HepG2 (cell line): ENCODE results near the gene UBE2D3. TPM values are rescaled to one million over a fixed set of nuclear protein-coding genes. Genes with fewer than 3 reads are reported as not detected.

ENCODE experiments used
- ATF7 ChIP-seq, 2 experiments: fragments of 450-650 bp in 1 of 2; sonication (generic) in 1 of 2; formaldehyde crosslinking in 1 of 2; IDR thresholded peaks; 2 replicates each; pipeline versions ENCODE4 v1.4.0 to v1.6.1; 2016 to 2020; ENCODE audit warnings: antibody characterized with exemption in 1 of 2, mild to moderate bottlenecking in 1 of 2, missing genetic modification reagents in 1 of 2
- CSRNP1 ChIP-seq: sonication (generic); formaldehyde crosslinking; IDR thresholded peaks from 2 replicates; pipeline ENCODE4 v1.8.1; 2023; ENCODE audit warnings: mild to moderate bottlenecking, missing genetic modification reagents
- HOXA5 ChIP-seq: sonication (generic); formaldehyde crosslinking; IDR thresholded peaks from 2 replicates; pipeline ENCODE4 v1.4.0; 2020; ENCODE audit warnings: missing genetic modification reagents
- MXD4 ChIP-seq: IDR thresholded peaks from 2 replicates; pipeline ENCODE4 v1.6.1; 2016; ENCODE audit warnings: mild to moderate bottlenecking, missing biosample characterization, missing genetic modification reagents
- SMYD3 ChIP-seq: sonication (generic); formaldehyde crosslinking; IDR thresholded peaks from 2 replicates; pipeline ENCODE4 v1.8.1; 2023; ENCODE audit warnings: mild to moderate bottlenecking, missing genetic modification reagents
- USF2 ChIP-seq, 2 experiments: sonication (generic) in 1 of 2; formaldehyde crosslinking in 1 of 2; IDR thresholded peaks; 2 replicates each; pipeline versions ENCODE4 v1.5.1 to v1.6.1; 2011 to 2020; ENCODE audit warnings: borderline replicate concordance in 1 of 2, low read depth in 1 of 2, low read length in 1 of 2, mild to moderate bottlenecking in 1 of 2, missing genetic modification reagents in 1 of 2, moderate library complexity in 1 of 2
- XRCC5 ChIP-seq: fragments of 200-400 bp; formaldehyde crosslinking; optimal IDR thresholded peaks from 2 replicates; pipeline ENCODE3; 2017; ENCODE audit warnings: mild to moderate bottlenecking, low read length
- ZBTB37 ChIP-seq: sonication (generic); formaldehyde crosslinking; IDR thresholded peaks from 2 replicates; pipeline ENCODE4 v1.4.0; 2020; ENCODE audit warnings: mild to moderate bottlenecking, missing genetic modification reagents
- ZEB1 ChIP-seq: IDR thresholded peaks from 2 replicates; pipeline ENCODE4 v1.6.1; 2012; ENCODE audit warnings: mild to moderate bottlenecking, low read depth, inconsistent platforms; ENCODE audit not compliant: insufficient replicate concordance
- ZNF121 ChIP-seq: sonication (generic); formaldehyde crosslinking; IDR thresholded peaks from 2 replicates; pipeline ENCODE4 v1.5.0; 2020; ENCODE audit warnings: mild to moderate bottlenecking, missing genetic modification reagents
- ZNF275 ChIP-seq: sonication (generic); formaldehyde crosslinking; IDR thresholded peaks from 2 replicates; pipeline ENCODE4 v1.8.0; 2022; ENCODE audit warnings: missing genetic modification reagents, mild to moderate bottlenecking, inconsistent platforms, borderline replicate concordance
- ZNF350 ChIP-seq: sonication (generic); formaldehyde crosslinking; IDR thresholded peaks from 2 replicates; pipeline ENCODE4 v1.4.0; 2020; ENCODE audit warnings: mild to moderate bottlenecking, low read depth, missing genetic modification reagents, borderline replicate concordance
- ZNF768 ChIP-seq: sonication (generic); formaldehyde crosslinking; IDR thresholded peaks from 2 replicates; pipeline ENCODE4 v1.4.0; 2020; ENCODE audit warnings: missing genetic modification reagents
- ZSCAN31 ChIP-seq: sonication (generic); formaldehyde crosslinking; IDR thresholded peaks from 2 replicates; pipeline ENCODE4 v1.5.0; 2020; ENCODE audit warnings: low read depth, mild to moderate bottlenecking, missing genetic modification reagents
- ZSCAN5A ChIP-seq: sonication (generic); formaldehyde crosslinking; IDR thresholded peaks from 2 replicates; pipeline ENCODE4 v1.8.0; 2022; ENCODE audit warnings: mild to moderate bottlenecking, missing genetic modification reagents, borderline replicate concordance
- polyA plus RNA-seq, 8 experiments: library from polyadenylated mRNA; depleted of rRNA in 3 of 8; stranded (reverse) in 7 of 8; unstranded in 1 of 8; fragments of >200 nt; fragmentation: Illumina TruSeq in 4 of 8; extraction: Trizol in 4 of 8; gene quantifications; 2 replicates each; pipeline versions ENCODE4 v1.2.1 to v1.2.3, GENCODE V29; 2011 to 2016; ENCODE audit warnings: low read depth in 4 of 8, missing spikeins in 1 of 8, mixed read lengths in 1 of 8; ENCODE audit not compliant: insufficient read depth in 1 of 8
- total RNA-seq, 5 experiments: library from RNA; depleted of rRNA; stranded (reverse); fragments of >200 nt; fragmentation: Illumina TruSeq; extraction: Trizol; gene quantifications; 2 replicates each; pipeline ENCODE4 v1.2.3, GENCODE V29; 2016; ENCODE audit warnings: low read depth in 1 of 5

The UBE2D3 gene
- total and polyA plus RNA-seq, 2 of the 13 experiments (the other 11 are each of a cell fraction or from before 2014, with no cell fraction given): 224 to 293 TPM

GRCh38 chr4:102828497-102828808 lies 1.1 kb upstream of the UBE2D3 start (continued):
- TF ChIP-seq ZSCAN5A (CRISPR knock-in tag) (0 out of 2 replicates have a peak, but pooled peaks have one; percentile 6), ZNF121 (CRISPR knock-in tag) (peak; percentile 24; the same call in 1 of the 2 replicates), USF2 (IDR thresholded peaks at IDR 0.05; ENCODE audit: low read depth, low read length) (no peak), USF2 (CRISPR knock-in tag; IDR thresholded peaks at IDR 0.05; ENCODE audit: borderline replicate concordance) (no peak; the same call in 1 of the 2 replicates), CSRNP1 (no peak), ZSCAN31 (CRISPR knock-in tag) (peak; percentile 23; the same call in 1 of the 2 replicates), ZNF275 (peak; percentile 15; the same call in 1 of the 2 replicates), ZBTB37 (0 out of 2 replicates have a peak, but pooled peaks have one; percentile 0), HOXA5 (no peak), MXD4 (CRISPR knock-in tag) (0 out of 2 replicates have a peak, but pooled peaks have one; percentile 28), ZNF768 (no peak), ZEB1 (no peak), XRCC5 (no peak), ZNF350 (CRISPR knock-in tag) (no peak), SMYD3 (CRISPR knock-in tag) (peak; percentile 59; the same call in 1 of the 2 replicates), ATF7 (IDR thresholded peaks at IDR 0.05) (no peak), ATF7 (CRISPR knock-in tag; IDR thresholded peaks at IDR 0.05) (no peak)
